ENCODE measurements around the gene LRRC55.

LRRC55 gene

GRCh38 chr11:57181678-57182305 is at the start of gene LRRC55:
LRRC55 (plus strand) TSS chr11:57181953; CDS start chr11:57182023, 70 bp downstream.
- TF ChIP-seq ZIC2 (tag by site-specific recombination; IDR thresholded peaks at IDR 0.05), result peak; percentile 21; the same call in 1 of the 2 replicates
- peak; percentile 72 for TF ChIP-seq GLIS1 (tag by site-specific recombination; IDR thresholded peaks at IDR 0.05)
- no peak for TF ChIP-seq ZNF654 (tag by site-specific recombination; IDR thresholded peaks at IDR 0.05; ENCODE audit: low read depth)
- H3K9me3 ChIP-seq (ENCODE audit: control insufficient read depth, insufficient read depth, low read depth, low read length), result no peaks in the 10 kb centered on the region
- no peak within 1 kb of the TSS for H3K4me3 ChIP-seq (ENCODE audit: low read depth, low read length)
- CTCF ChIA-PET, result no interaction called here
- POLR2A ChIA-PET, result no interaction called here
- H3K27ac ChIP-seq (ENCODE audit: extremely low read depth, low read depth, low read length), result no peak within 1 kb of the TSS
- H3K4me1 ChIP-seq (ENCODE audit: control insufficient read depth, insufficient read depth, low read length), result no peaks in the 10 kb centered on the region
- H3K36me3 ChIP-seq (ENCODE audit: control insufficient read depth in 2 of 2, insufficient read depth in 1 of 2, low read length in 2 of 2), result no peaks in the 10 kb centered on the region

DNA sequence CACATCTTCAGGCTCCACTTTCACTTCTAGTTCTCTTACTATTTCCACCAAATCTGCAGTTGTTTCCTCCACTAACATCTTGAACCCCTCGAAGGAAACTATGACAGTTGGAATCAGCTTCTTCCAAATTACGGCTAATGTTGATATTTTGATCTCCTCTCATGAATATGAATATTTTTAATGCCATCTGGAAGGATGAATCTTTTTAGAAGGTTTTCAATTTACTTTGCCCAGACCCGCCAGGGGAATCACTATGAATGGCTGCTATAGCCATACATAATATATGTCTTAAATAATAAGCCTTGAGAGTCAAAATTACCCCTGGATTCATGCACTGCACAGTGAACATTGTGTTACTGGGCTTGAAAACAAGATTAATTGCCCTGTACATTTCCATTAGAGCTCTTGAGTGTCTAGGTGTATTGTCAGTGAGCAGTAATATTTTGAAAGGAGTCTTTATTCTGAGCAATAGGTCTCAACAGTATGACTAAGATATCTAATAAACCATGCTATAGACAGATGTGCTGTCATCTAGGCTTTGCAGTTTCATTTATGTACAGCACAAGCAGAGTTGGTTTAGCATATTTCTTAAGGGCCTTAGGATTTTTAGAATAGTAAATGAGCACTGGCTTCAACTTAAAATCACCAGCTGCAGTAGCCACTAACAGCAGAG is 48.3 kb upstream of the LRRC55 start:
- ChIA-PET CTCF (interaction anchor here (0.9 to 10.7 kb wide), 5 partner anchors 17 to 292 kb away, joined by 3 to 211 read pairs (median 5); no protein-coding TSS in a partner anchor), POLR2A (no interaction called here)
- Histone ChIP-seq H3K4me1 (ENCODE audit: control insufficient read depth, insufficient read depth, low read length) (no peaks in the 10 kb centered on the region), H3K36me3 (ENCODE audit: control insufficient read depth in 2 of 2, insufficient read depth in 1 of 2, low read length in 2 of 2) (no peaks in the 10 kb centered on the region), H3K4me3 (ENCODE audit: low read depth, low read length) (no peak overlapping the region), H3K9me3 (ENCODE audit: control insufficient read depth, insufficient read depth, low read depth, low read length) (no peaks in the 10 kb centered on the region), H3K27ac (ENCODE audit: extremely low read depth, low read depth, low read length) (no peak overlapping the region)
- no peak for TF ChIP-seq ZNF138 (tag by site-specific recombination; IDR thresholded peaks at IDR 0.05; ENCODE audit: borderline replicate concordance)
- TF ChIP-seq, protein P1, sequence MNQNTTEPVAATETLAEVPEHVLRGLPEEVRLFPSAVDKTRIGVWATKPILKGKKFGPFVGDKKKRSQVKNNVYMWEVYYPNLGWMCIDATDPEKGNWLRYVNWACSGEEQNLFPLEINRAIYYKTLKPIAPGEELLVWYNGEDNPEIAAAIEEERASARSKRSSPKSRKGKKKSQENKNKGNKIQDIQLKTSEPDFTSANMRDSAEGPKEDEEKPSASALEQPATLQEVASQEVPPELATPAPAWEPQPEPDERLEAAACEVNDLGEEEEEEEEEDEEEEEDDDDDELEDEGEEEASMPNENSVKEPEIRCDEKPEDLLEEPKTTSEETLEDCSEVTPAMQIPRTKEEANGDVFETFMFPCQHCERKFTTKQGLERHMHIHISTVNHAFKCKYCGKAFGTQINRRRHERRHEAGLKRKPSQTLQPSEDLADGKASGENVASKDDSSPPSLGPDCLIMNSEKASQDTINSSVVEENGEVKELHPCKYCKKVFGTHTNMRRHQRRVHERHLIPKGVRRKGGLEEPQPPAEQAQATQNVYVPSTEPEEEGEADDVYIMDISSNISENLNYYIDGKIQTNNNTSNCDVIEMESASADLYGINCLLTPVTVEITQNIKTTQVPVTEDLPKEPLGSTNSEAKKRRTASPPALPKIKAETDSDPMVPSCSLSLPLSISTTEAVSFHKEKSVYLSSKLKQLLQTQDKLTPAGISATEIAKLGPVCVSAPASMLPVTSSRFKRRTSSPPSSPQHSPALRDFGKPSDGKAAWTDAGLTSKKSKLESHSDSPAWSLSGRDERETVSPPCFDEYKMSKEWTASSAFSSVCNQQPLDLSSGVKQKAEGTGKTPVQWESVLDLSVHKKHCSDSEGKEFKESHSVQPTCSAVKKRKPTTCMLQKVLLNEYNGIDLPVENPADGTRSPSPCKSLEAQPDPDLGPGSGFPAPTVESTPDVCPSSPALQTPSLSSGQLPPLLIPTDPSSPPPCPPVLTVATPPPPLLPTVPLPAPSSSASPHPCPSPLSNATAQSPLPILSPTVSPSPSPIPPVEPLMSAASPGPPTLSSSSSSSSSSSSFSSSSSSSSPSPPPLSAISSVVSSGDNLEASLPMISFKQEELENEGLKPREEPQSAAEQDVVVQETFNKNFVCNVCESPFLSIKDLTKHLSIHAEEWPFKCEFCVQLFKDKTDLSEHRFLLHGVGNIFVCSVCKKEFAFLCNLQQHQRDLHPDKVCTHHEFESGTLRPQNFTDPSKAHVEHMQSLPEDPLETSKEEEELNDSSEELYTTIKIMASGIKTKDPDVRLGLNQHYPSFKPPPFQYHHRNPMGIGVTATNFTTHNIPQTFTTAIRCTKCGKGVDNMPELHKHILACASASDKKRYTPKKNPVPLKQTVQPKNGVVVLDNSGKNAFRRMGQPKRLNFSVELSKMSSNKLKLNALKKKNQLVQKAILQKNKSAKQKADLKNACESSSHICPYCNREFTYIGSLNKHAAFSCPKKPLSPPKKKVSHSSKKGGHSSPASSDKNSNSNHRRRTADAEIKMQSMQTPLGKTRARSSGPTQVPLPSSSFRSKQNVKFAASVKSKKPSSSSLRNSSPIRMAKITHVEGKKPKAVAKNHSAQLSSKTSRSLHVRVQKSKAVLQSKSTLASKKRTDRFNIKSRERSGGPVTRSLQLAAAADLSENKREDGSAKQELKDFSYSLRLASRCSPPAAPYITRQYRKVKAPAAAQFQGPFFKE (tag by site-specific recombination; IDR thresholded peaks at IDR 0.05; ENCODE audit: borderline replicate concordance), result no peak
- TF ChIP-seq ZNF394 (tag by site-specific recombination; IDR thresholded peaks at IDR 0.05; ENCODE audit: borderline replicate concordance), result no peak
- TF ChIP-seq, protein P2, sequence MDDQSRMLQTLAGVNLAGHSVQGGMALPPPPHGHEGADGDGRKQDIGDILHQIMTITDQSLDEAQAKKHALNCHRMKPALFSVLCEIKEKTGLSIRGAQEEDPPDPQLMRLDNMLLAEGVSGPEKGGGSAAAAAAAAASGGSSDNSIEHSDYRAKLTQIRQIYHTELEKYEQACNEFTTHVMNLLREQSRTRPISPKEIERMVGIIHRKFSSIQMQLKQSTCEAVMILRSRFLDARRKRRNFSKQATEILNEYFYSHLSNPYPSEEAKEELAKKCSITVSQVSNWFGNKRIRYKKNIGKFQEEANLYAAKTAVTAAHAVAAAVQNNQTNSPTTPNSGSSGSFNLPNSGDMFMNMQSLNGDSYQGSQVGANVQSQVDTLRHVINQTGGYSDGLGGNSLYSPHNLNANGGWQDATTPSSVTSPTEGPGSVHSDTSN (CRISPR knock-in tag; IDR thresholded peaks at IDR 0.05), result no peak
- TF ChIP-seq ZNF121 (tag by site-specific recombination; IDR thresholded peaks at IDR 0.05), result no peak
- TF ChIP-seq ZNF433 (tag by site-specific recombination; IDR thresholded peaks at IDR 0.05; ENCODE audit: low read depth), result no peak
- TF ChIP-seq MEIS1 (CRISPR knock-in tag; IDR thresholded peaks at IDR 0.05; ENCODE audit: borderline replicate concordance), result no peak
- no peak for TF ChIP-seq ZNF391 (tag by site-specific recombination; IDR thresholded peaks at IDR 0.05; ENCODE audit: borderline replicate concordance, low read depth)
- TF ChIP-seq ZNF248 (tag by site-specific recombination; IDR thresholded peaks at IDR 0.05), result no peak
- TF ChIP-seq, protein P3, sequence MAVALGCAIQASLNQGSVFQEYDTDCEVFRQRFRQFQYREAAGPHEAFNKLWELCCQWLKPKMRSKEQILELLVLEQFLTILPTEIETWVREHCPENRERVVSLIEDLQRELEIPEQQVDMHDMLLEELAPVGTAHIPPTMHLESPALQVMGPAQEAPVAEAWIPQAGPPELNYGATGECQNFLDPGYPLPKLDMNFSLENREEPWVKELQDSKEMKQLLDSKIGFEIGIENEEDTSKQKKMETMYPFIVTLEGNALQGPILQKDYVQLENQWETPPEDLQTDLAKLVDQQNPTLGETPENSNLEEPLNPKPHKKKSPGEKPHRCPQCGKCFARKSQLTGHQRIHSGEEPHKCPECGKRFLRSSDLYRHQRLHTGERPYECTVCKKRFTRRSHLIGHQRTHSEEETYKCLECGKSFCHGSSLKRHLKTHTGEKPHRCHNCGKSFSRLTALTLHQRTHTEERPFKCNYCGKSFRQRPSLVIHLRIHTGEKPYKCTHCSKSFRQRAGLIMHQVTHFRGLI (tag by site-specific recombination; IDR thresholded peaks at IDR 0.05), result no peak
- TF ChIP-seq, protein P4, sequence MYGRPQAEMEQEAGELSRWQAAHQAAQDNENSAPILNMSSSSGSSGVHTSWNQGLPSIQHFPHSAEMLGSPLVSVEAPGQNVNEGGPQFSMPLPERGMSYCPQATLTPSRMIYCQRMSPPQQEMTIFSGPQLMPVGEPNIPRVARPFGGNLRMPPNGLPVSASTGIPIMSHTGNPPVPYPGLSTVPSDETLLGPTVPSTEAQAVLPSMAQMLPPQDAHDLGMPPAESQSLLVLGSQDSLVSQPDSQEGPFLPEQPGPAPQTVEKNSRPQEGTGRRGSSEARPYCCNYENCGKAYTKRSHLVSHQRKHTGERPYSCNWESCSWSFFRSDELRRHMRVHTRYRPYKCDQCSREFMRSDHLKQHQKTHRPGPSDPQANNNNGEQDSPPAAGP (tag by site-specific recombination; IDR thresholded peaks at IDR 0.05), result no peak
